Astrocyte (in vitro differentiated cells and primary cell): ENCODE results near the gene TSEN54. TPM values are rescaled to one million over a fixed set of nuclear protein-coding genes. Genes with fewer than 3 reads are reported as not detected.

ENCODE experiments used
- DNase-seq: peaks from one replicate; pipeline ENCODE4 v3.0.0-alpha.2; 2010; ENCODE audit warnings: low read depth
- FAIRE-seq: peaks from 2 replicates; lab custom pipeline; 2011; peaks lifted over from hg19 to GRCh38; lab: Jason Lieb, UNC
- H2AFZ ChIP-seq: 2 replicates; pipeline ENCODE4 v1.6.0; 2012; ENCODE audit warnings: low read depth, low read length, inconsistent platforms
- H3K27ac ChIP-seq: 2 replicates; pipeline ENCODE4 v1.5.1; 2011; ENCODE audit warnings: low read depth, low read length, inconsistent platforms
- H3K27me3 ChIP-seq: 2 replicates; pipeline ENCODE4 v1.6.0; 2011; ENCODE audit warnings: low read length, inconsistent platforms; ENCODE audit not compliant: insufficient read depth
- H3K36me3 ChIP-seq: 2 replicates; pipeline ENCODE4 v1.5.1; 2011; ENCODE audit warnings: low read length, inconsistent platforms; ENCODE audit not compliant: insufficient read depth
- H3K4me1 ChIP-seq: 2 replicates; pipeline ENCODE4 v1.5.1; 2011; ENCODE audit warnings: low read length, inconsistent platforms; ENCODE audit not compliant: insufficient read depth
- H3K4me2 ChIP-seq: 2 replicates; pipeline ENCODE4 v1.6.0; 2012; ENCODE audit warnings: low read length, inconsistent platforms
- H3K4me3 ChIP-seq: 2 replicates; pipeline ENCODE4 v1.5.1; 2011; ENCODE audit warnings: low read depth, mild to moderate bottlenecking, low read length, inconsistent platforms; ENCODE audit not compliant: insufficient read depth
- H3K79me2 ChIP-seq: 2 replicates; pipeline ENCODE4 v1.6.0; 2012; ENCODE audit warnings: mild to moderate bottlenecking, low read length, inconsistent platforms; ENCODE audit not compliant: insufficient read depth
- H3K9ac ChIP-seq: 2 replicates; pipeline ENCODE4 v1.6.0; 2012; ENCODE audit warnings: mild to moderate bottlenecking, low read length, inconsistent platforms
- H3K9me3 ChIP-seq: 2 replicates; pipeline ENCODE4 v1.5.1; 2012; ENCODE audit warnings: low read depth, mild to moderate bottlenecking, low read length, inconsistent platforms; ENCODE audit not compliant: insufficient read depth
- H4K20me1 ChIP-seq: 2 replicates; pipeline ENCODE4 v1.6.0; 2012; ENCODE audit warnings: low read length, inconsistent platforms; ENCODE audit not compliant: insufficient read depth
- H3K27ac Mint-ChIP-seq: one replicate; pipeline ENCODE4 v1.8.0; 2021; ENCODE audit warnings: mild to moderate bottlenecking, mixed read lengths; ENCODE audit not compliant: unreplicated experiment
- H3K27me3 Mint-ChIP-seq: one replicate; pipeline ENCODE4 v1.8.0; 2021; ENCODE audit warnings: low read depth, mixed read lengths; ENCODE audit not compliant: unreplicated experiment
- H3K36me3 Mint-ChIP-seq: one replicate; pipeline ENCODE4 v1.8.0; 2021; ENCODE audit warnings: low read depth, mixed read lengths; ENCODE audit not compliant: unreplicated experiment
- H3K4me1 Mint-ChIP-seq: one replicate; pipeline ENCODE4 v1.8.0; 2021; ENCODE audit warnings: low read depth, mixed read lengths; ENCODE audit not compliant: unreplicated experiment
- H3K4me3 Mint-ChIP-seq: one replicate; pipeline ENCODE4 v1.8.0; 2021; ENCODE audit warnings: mild to moderate bottlenecking, moderate library complexity, mixed read lengths; ENCODE audit not compliant: unreplicated experiment
- H3K9me3 Mint-ChIP-seq: one replicate; pipeline ENCODE4 v1.8.0; 2021; ENCODE audit warnings: mild to moderate bottlenecking, mixed read lengths; ENCODE audit not compliant: unreplicated experiment
- EZH2 ChIP-seq: IDR thresholded peaks from 2 replicates; pipeline ENCODE4 v1.6.1; 2012; ENCODE audit warnings: mild to moderate bottlenecking, low read length, inconsistent platforms; ENCODE audit not compliant: insufficient read depth
- total RNA-seq: library from RNA; stranded (reverse); gene quantifications from 2 replicates; pipeline ENCODE4 v1.2.1, GENCODE V29; 2021
- TF ChIP-seq, protein P1 (sequence below): IDR thresholded peaks from 2 replicates; pipeline ENCODE4 v1.5.1; 2011; ENCODE audit warnings: low read depth, mild to moderate bottlenecking, inconsistent platforms, low read length, moderate library complexity; ENCODE audit not compliant: insufficient read depth

TSEN54 gene
- total RNA-seq, 1 donor from 2014 or later, result 16.5 TPM

DNA sequence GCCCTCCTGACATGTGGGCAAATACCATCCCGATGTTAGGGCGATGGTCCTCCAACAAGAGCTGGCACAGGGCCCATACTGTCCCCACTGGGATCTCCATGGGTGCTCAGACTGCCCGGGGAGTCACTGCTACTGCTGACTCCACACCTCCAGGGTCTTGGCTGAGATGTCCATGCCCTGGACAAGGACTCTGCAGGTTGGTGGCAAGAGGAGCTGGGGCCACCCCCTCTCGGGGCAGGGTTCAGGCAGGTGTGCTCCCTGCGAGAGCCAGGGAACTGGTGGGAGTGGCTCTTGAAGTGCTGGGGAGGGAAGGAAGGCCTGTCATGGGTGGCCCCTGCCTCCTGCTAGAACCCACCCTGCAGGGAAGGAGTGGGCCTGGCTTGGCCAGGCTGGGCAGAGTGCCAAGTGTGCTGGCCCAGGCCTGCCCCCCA lies 7.4 kb upstream of the TSEN54 start:
- no peak for DNase-seq
- H3K27me3 Mint-ChIP-seq, result no peaks in the 10 kb centered on the region
- H4K20me1 ChIP-seq, result peaks cover 62% of the 10 kb centered on the region

DNA sequence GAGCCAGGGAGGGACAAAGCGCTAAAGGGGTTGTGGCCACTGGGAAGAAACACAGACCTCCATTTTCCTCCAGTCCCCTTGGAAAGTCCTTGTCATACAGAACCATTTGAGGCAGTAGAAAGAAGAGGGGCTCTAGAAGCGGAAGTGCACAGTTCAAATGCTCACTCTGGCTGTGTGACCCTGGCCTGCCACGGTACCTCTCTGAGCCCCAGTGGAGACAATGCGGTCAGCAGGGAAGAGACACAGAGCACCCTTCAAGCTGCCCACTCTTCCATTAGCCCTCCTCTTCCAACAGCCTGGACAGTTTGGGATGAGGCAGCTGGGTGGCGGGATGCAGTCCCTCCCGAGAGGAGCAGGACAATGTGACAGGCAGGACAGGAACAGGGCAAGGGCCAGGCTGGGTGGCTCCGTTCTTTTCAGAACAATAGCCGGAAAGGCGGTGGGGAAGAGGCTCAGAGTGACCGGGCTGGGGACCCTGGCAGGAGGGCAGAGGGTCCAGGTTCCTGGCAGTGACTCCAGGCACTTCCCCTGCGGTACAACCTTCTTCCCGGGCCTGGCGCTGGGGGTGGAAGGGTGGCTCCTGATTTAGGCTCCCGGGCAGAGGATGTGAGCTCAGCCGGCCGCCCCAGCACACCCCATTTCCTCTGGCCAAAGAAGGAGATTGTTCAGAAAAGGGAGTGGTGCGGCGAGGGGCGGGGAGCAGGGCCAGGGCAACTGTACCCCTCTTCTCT lies 6.6 kb upstream of the TSEN54 start:
- H3K9me3 ChIP-seq, result no peaks in the 10 kb centered on the region

More for the DNA sequence above, 7.4 kb upstream of the TSEN54 start:
- Histone ChIP-seq H3K36me3 (no peaks in the 10 kb centered on the region), H3K27me3 (no peaks in the 10 kb centered on the region), H3K9me3 (no peaks in the 10 kb centered on the region), H3K4me3 (no peak overlapping the region), H3K4me2 (no peak overlapping the region), H3K9ac (no peak overlapping the region), H2AFZ (no peak overlapping the region), H3K79me2 (peaks cover 40% of the 10 kb centered on the region), H3K27ac (no peak overlapping the region), H3K4me1 (peaks cover 14% of the 10 kb centered on the region)
- TF ChIP-seq, protein P1, sequence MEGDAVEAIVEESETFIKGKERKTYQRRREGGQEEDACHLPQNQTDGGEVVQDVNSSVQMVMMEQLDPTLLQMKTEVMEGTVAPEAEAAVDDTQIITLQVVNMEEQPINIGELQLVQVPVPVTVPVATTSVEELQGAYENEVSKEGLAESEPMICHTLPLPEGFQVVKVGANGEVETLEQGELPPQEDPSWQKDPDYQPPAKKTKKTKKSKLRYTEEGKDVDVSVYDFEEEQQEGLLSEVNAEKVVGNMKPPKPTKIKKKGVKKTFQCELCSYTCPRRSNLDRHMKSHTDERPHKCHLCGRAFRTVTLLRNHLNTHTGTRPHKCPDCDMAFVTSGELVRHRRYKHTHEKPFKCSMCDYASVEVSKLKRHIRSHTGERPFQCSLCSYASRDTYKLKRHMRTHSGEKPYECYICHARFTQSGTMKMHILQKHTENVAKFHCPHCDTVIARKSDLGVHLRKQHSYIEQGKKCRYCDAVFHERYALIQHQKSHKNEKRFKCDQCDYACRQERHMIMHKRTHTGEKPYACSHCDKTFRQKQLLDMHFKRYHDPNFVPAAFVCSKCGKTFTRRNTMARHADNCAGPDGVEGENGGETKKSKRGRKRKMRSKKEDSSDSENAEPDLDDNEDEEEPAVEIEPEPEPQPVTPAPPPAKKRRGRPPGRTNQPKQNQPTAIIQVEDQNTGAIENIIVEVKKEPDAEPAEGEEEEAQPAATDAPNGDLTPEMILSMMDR, result no peak
- TF ChIP-seq EZH2, result no peak
- no peak overlapping the region for H3K27ac Mint-ChIP-seq
- H3K4me1 Mint-ChIP-seq, result peaks cover 3% of the 10 kb centered on the region
- H3K9me3 Mint-ChIP-seq, result no peaks in the 10 kb centered on the region
- H3K4me3 Mint-ChIP-seq, result no peak overlapping the region
- no peak for FAIRE-seq
- H3K36me3 Mint-ChIP-seq, result peaks cover 11% of the 10 kb centered on the region

More for the DNA sequence above, 6.6 kb upstream of the TSEN54 start:
- Mint-ChIP-seq H3K4me1 (peaks cover 3% of the 10 kb centered on the region), H3K9me3 (no peaks in the 10 kb centered on the region), H3K27ac (no peak overlapping the region), H3K4me3 (no peak overlapping the region), H3K36me3 (peaks cover 11% of the 10 kb centered on the region), H3K27me3 (no peaks in the 10 kb centered on the region)
- TF ChIP-seq, protein P1, result no peak
- no peak for TF ChIP-seq EZH2
- Histone ChIP-seq H3K9ac (no peak overlapping the region), H2AFZ (no peak overlapping the region), H3K4me2 (no peak overlapping the region), H3K79me2 (peaks cover 48% of the 10 kb centered on the region), H3K36me3 (no peaks in the 10 kb centered on the region), H3K27ac (no peak overlapping the region), H3K27me3 (no peaks in the 10 kb centered on the region), H3K4me1 (peaks cover 21% of the 10 kb centered on the region), H4K20me1 (peaks cover 69% of the 10 kb centered on the region), H3K4me3 (no peak overlapping the region)
- FAIRE-seq (no peak), DNase-seq (no peak)
